CD14-positive monocyte (primary cell): ENCODE data around the gene SIRPB1. TPM values are rescaled to one million over a fixed set of nuclear protein-coding genes. Genes with fewer than 3 reads are reported as not detected.

Experiments used
- DNase-seq, 3 donors: peaks; one replicate each; pipeline ENCODE4 v3.0.0-alpha.2; 2011 to 2022
- H2AFZ ChIP-seq: 2 replicates; pipeline ENCODE4 v1.6.0; 2012; ENCODE audit warnings: mild to moderate bottlenecking, low read depth, low read length, inconsistent platforms; ENCODE audit not compliant: insufficient read depth, poor library complexity, severe bottlenecking
- H3K27ac ChIP-seq, 2 donors: 1 replicate in 1 of 2; 2 replicates in 1 of 2; pipeline ENCODE4 v1.5.1; 2012 to 2013; ENCODE audit warnings: low read length in 2 of 2, control low read depth in 1 of 2, inconsistent platforms in 1 of 2, low read depth in 1 of 2, mild to moderate bottlenecking in 1 of 2
- H3K27me3 ChIP-seq, 2 donors: one replicate each; pipeline versions ENCODE4 v1.6.0 to v1.6.1; 2011 to 2013; ENCODE audit warnings: low read length in 2 of 2; ENCODE audit not compliant: control insufficient read depth in 2 of 2, insufficient read depth in 2 of 2
- H3K36me3 ChIP-seq, 2 donors: replicated peaks in 1 of 2; 1 replicate in 1 of 2; 2 replicates in 1 of 2; pipeline versions ENCODE4 v1.5.1 to v1.6.1; 2012 to 2013; ENCODE audit warnings: low read length in 2 of 2, control low read depth in 1 of 2, inconsistent platforms in 1 of 2, mild to moderate bottlenecking in 1 of 2; ENCODE audit not compliant: insufficient read depth in 2 of 2, control insufficient read depth in 1 of 2
- H3K4me1 ChIP-seq, 2 donors: 1 replicate in 1 of 2; 2 replicates in 1 of 2; pipeline versions ENCODE4 v1.5.1 to v1.6.1; 2012 to 2013; ENCODE audit warnings: low read length in 2 of 2, control low read depth in 1 of 2, inconsistent platforms in 1 of 2, mild to moderate bottlenecking in 1 of 2, moderate library complexity in 1 of 2; ENCODE audit not compliant: insufficient read depth in 2 of 2, control insufficient read depth in 1 of 2
- H3K4me2 ChIP-seq: replicated peaks from 2 replicates; pipeline ENCODE3; 2012; ENCODE audit warnings: low read length, moderate library complexity, mild to moderate bottlenecking; ENCODE audit not compliant: poor library complexity, severe bottlenecking; ENCODE audit errors: extremely low read depth
- H3K4me3 ChIP-seq, 3 experiments: fragments of 200-600 bp in 1 of 3; sonication (generic) in 1 of 3; replicated peaks in 1 of 3; 1 replicate in 2 of 3; 2 replicates in 1 of 3; pipeline ENCODE4 v1.5.1; 2011 to 2013; ENCODE audit warnings: low read length in 3 of 3, mild to moderate bottlenecking in 3 of 3, control low read depth in 2 of 3, low read depth in 2 of 3, inconsistent platforms in 1 of 3, moderate library complexity in 1 of 3
- H3K79me2 ChIP-seq: 2 replicates; pipeline ENCODE4 v1.6.0; 2012; ENCODE audit warnings: mild to moderate bottlenecking, control low read depth, inconsistent platforms, low read length, moderate library complexity; ENCODE audit not compliant: insufficient read depth
- H3K9ac ChIP-seq: 2 replicates; pipeline ENCODE4 v1.6.0; 2017; ENCODE audit warnings: low read length, mild to moderate bottlenecking; ENCODE audit not compliant: insufficient read depth, poor library complexity, severe bottlenecking
- H3K9me3 ChIP-seq, 2 donors: replicated peaks in 1 of 2; 1 replicate in 1 of 2; 2 replicates in 1 of 2; pipeline versions ENCODE4 v1.5.1 to v1.6.1; 2012 to 2013; ENCODE audit warnings: low read length in 2 of 2, control low read depth in 1 of 2; ENCODE audit not compliant: control insufficient read depth in 1 of 2, insufficient read depth in 1 of 2
- H4K20me1 ChIP-seq: 2 replicates; pipeline ENCODE4 v1.6.0; 2012; ENCODE audit warnings: mild to moderate bottlenecking, low read length, control low read depth, moderate library complexity; ENCODE audit not compliant: insufficient read depth
- H3K27ac Mint-ChIP-seq, 7 donors: one replicate each; pipeline ENCODE4 v1.8.0; 2020; ENCODE audit warnings: mild to moderate bottlenecking in 7 of 7, mixed read lengths in 7 of 7, moderate library complexity in 6 of 7, inconsistent platforms in 2 of 7
- H3K27me3 Mint-ChIP-seq, 3 donors: one replicate each; pipeline ENCODE4 v1.8.0; 2021 to 2022; ENCODE audit warnings: low read depth in 3 of 3, mild to moderate bottlenecking in 3 of 3, mixed read lengths in 3 of 3, moderate library complexity in 3 of 3, inconsistent platforms in 1 of 3
- H3K36me3 Mint-ChIP-seq, 2 donors: one replicate each; pipeline ENCODE4 v1.8.0; 2020; ENCODE audit warnings: mixed read lengths in 2 of 2, inconsistent platforms in 1 of 2, mild to moderate bottlenecking in 1 of 2
- H3K4me1 Mint-ChIP-seq: one replicate; pipeline ENCODE4 v1.8.0; 2020; ENCODE audit warnings: mild to moderate bottlenecking, mixed read lengths
- H3K4me3 Mint-ChIP-seq, 2 donors: one replicate each; pipeline ENCODE4 v1.8.0; 2020; ENCODE audit warnings: mild to moderate bottlenecking in 2 of 2, mixed read lengths in 2 of 2, moderate library complexity in 1 of 2
- H3K9me3 Mint-ChIP-seq, 7 donors: one replicate each; pipeline ENCODE4 v1.8.0; 2020 to 2022; ENCODE audit warnings: mixed read lengths in 7 of 7, mild to moderate bottlenecking in 6 of 7, moderate library complexity in 6 of 7, inconsistent platforms in 2 of 7
- CTCF ChIP-seq: fragments of 200-600 bp; IDR thresholded peaks from one replicate; pipeline ENCODE4 v1.8.0; 2022; ENCODE audit warnings: antibody characterized with exemption, mild to moderate bottlenecking
- WGBS: methylation state at CpG from one replicate; pipeline ENCODE4 v1.1.5; 2013; ENCODE audit warnings: missing lambda C conversion rate; ENCODE audit not compliant: insufficient coverage; 5-methylcytosine and 5-hydroxymethylcytosine counted together
- intact Hi-C, 2 donors: fragments of 100-400 bp; cut with micrococcal nuclease; formaldehyde crosslinking; loops; one replicate each; pipeline versions ENCODE4 v1.15.0 to v1.15.1; 2023
- polyA plus RNA-seq, 3 donors: library from polyadenylated mRNA; depleted of rRNA in 1 of 3; unstranded in 2 of 3; stranded (reverse) in 1 of 3; fragments of 300-500 nt in 2 of 3; fragments of >200 nt in 1 of 3; fragmentation: Illumina TruSeq in 2 of 3; gene quantifications; 1 replicate in 2 of 3; 2 replicates in 1 of 3; pipeline ENCODE4 v1.2.3, GENCODE V29; 2012 to 2021

The SIRPB1 gene
- polyA plus RNA-seq, 3 donors: 132 to 437 (median 137) TPM

GRCh38 chr20:1600736-1601135 is 19.1 kb downstream of the SIRPB1 start:
- H3K27ac Mint-ChIP-seq: no peak overlapping the region

GRCh38 chr20:1595333-1595732 is 24.5 kb downstream of the SIRPB1 start:
- H3K9me3 Mint-ChIP-seq: no peaks in the 10 kb centered on the region
- intact Hi-C loops: no loop called here
- H3K4me1 Mint-ChIP-seq: no peaks in the 10 kb centered on the region
- H3K27ac Mint-ChIP-seq: peak overlapping the region in 3 of 7 donors; percentile 87 to 89 (median 88)
- peaks cover 0 to 2% (median 0%) of the 10 kb centered on the region in 3 donors for H3K27me3 Mint-ChIP-seq
- no peaks in the 10 kb centered on the region for H3K9me3 ChIP-seq
- no peaks in the 10 kb centered on the region for H3K27me3 ChIP-seq
- no peaks in the 10 kb centered on the region for H4K20me1 ChIP-seq
- TF ChIP-seq CTCF: no peak
- peaks cover 0 to 23% of the 10 kb centered on the region in 2 donors for H3K4me1 ChIP-seq
- H3K36me3 Mint-ChIP-seq: peaks cover 0 to 43% of the 10 kb centered on the region in 2 donors
- H3K36me3 ChIP-seq: peaks cover 0 to 21% of the 10 kb centered on the region in 2 donors
- no peak overlapping the region for H3K4me3 ChIP-seq
- H2AFZ ChIP-seq: no peak overlapping the region
- DNase-seq: peak in 1 of 3 donors; percentile 85
- H3K27ac ChIP-seq: no peak overlapping the region
- H3K4me2 ChIP-seq: no peak overlapping the region
- no peak overlapping the region for H3K9ac ChIP-seq
- no peaks in the 10 kb centered on the region for H3K79me2 ChIP-seq
- no CpG with 5 or more reads among the region's 1 CpG for WGBS
- H3K4me3 Mint-ChIP-seq: no peak overlapping the region

More at GRCh38 chr20:1600736-1601135, 19.1 kb downstream of the SIRPB1 start:
- no peak overlapping the region for H3K27ac ChIP-seq
- peaks cover 0 to 51% of the 10 kb centered on the region in 2 donors for H3K36me3 ChIP-seq
- Mint-ChIP-seq H3K27me3 (no peaks in the 10 kb centered on the region), H3K4me3 (no peak overlapping the region), H3K4me1 (no peaks in the 10 kb centered on the region), H3K9me3 (no peaks in the 10 kb centered on the region), H3K36me3 (peaks cover 0 to 82% of the 10 kb centered on the region in 2 donors)
- TF ChIP-seq CTCF: no peak
- H3K4me2 ChIP-seq: no peak overlapping the region
- no peaks in the 10 kb centered on the region for H3K79me2 ChIP-seq
- intact Hi-C loops: no loop called here
- no peak for DNase-seq
- H3K4me1 ChIP-seq: peaks cover 0 to 4% of the 10 kb centered on the region in 2 donors
- H2AFZ ChIP-seq: no peak overlapping the region
- no peaks in the 10 kb centered on the region for H4K20me1 ChIP-seq
- 100% methylated on average over 5 of the region's 5 CpGs for WGBS
- H3K4me3 ChIP-seq: no peak overlapping the region
- no peak overlapping the region for H3K9ac ChIP-seq
- H3K27me3 ChIP-seq: no peaks in the 10 kb centered on the region
- H3K9me3 ChIP-seq: no peaks in the 10 kb centered on the region
